ENCODE measurements around the gene DYNC1LI2. TPM values are rescaled to one million over a fixed set of nuclear protein-coding genes. Genes with fewer than 3 reads are reported as not detected.

DYNC1LI2 gene
- total RNA-seq, 1 donor from 2014 or later: 162 TPM

Other genes with a start within 250 kb of the DYNC1LI2 start
- 58.3 TPM for gene TK2, start 201.5 kb downstream of the DYNC1LI2 start, total RNA-seq
- gene CKLF, start 199.0 kb downstream of the DYNC1LI2 start, total RNA-seq: 41.6 TPM
- gene CMTM1, start 185.2 kb downstream of the DYNC1LI2 start, total RNA-seq: 6.4 TPM
- 1.00 TPM for gene CMTM2, start 172.1 kb downstream of the DYNC1LI2 start, total RNA-seq
- 48.1 TPM for gene CMTM3, start 146.9 kb downstream of the DYNC1LI2 start, total RNA-seq
- gene CMTM4, start 54.9 kb downstream of the DYNC1LI2 start, total RNA-seq: 17.9 TPM
- not detected for gene TERB1, start 50.0 kb upstream of the DYNC1LI2 start, total RNA-seq
- 42.4 TPM for gene NAE1, start 79.4 kb upstream of the DYNC1LI2 start, total RNA-seq
- not detected for gene CA7, start 92.8 kb upstream of the DYNC1LI2 start, total RNA-seq
- 33.5 TPM for gene PDP2, start 128.9 kb upstream of the DYNC1LI2 start, total RNA-seq
- not detected for gene CDH16, start 167.3 kb upstream of the DYNC1LI2 start, total RNA-seq
- 3.4 TPM for gene RRAD, start 173.9 kb upstream of the DYNC1LI2 start, total RNA-seq
- gene CIAO2B, start 182.8 kb upstream of the DYNC1LI2 start, total RNA-seq: 63.1 TPM
- 47.6 TPM for gene CES2, start 183.9 kb upstream of the DYNC1LI2 start, total RNA-seq
- gene CES3, start 209.7 kb upstream of the DYNC1LI2 start, total RNA-seq: 0.55 TPM
- 12.5 TPM for gene CES4A, start 237.0 kb upstream of the DYNC1LI2 start, total RNA-seq

Data from mesenteric fat pad (tissue), 1 donor.